Measurements from ENCODE around the gene AFM. TPM values are rescaled to one million over a fixed set of nuclear protein-coding genes. Genes with fewer than 3 reads are reported as not detected.

AFM gene
- not detected in 2 replicates for total RNA-seq (2014; rRNA removed; shearing (Covaris generic))
- total RNA-seq (2022): not detected in 2 replicates
- not detected for Bru-seq, nascent RNA
- BruChase-seq, experiment 1, labeled RNA remaining after a 6-hour chase: not detected
- BruChase-seq, experiment 2, labeled RNA remaining after a 2-hour chase: not detected
- long read RNA-seq: 0 reads

GRCh38 chr4:73481358-73481757 lies at the start of gene AFM:
AFM (plus strand) TSS chr4:73481745; CDS start chr4:73481776, 31 bp downstream.
- intact Hi-C loops (cut with micrococcal nuclease; ENCODE audit: unreplicated experiment): no loop called here
- H3K4me1 ChIP-seq (ENCODE audit: insufficient read depth, low read length, poor library complexity, severe bottlenecking): no peaks in the 10 kb centered on the region
- no peaks in the 10 kb centered on the region for H3K79me2 ChIP-seq (ENCODE audit: insufficient read depth, low read depth, low read length)
- no peaks in the 10 kb centered on the region for H3K9me2 ChIP-seq (ENCODE audit: insufficient read depth, low read length)
- no peaks in the 10 kb centered on the region for H3K36me3 ChIP-seq (ENCODE audit: insufficient read depth, low read length)
- H4K20me1 ChIP-seq (ENCODE audit: insufficient read depth, low read length): no peaks in the 10 kb centered on the region
- DNase-seq (ENCODE audit: low spot score): no peak
- H2AFZ ChIP-seq (ENCODE audit: low read length): no peak within 1 kb of the TSS
- no peaks in the 10 kb centered on the region for H3K9me3 ChIP-seq (ENCODE audit: low read length)
- no TSS peak for BruUV-seq (replicated peaks)
- H3K27ac ChIP-seq (ENCODE audit: low read depth, low read length, poor library complexity, severe bottlenecking): no peak within 1 kb of the TSS
- no peak for TF ChIP-seq CTCF (conservative IDR thresholded peaks at IDR 0.05; ENCODE audit: low read length)
- TF ChIP-seq EZH2phosphoT487 (IDR thresholded peaks at IDR 0.05; ENCODE audit: borderline replicate concordance, low read depth, low read length): no peak
- ChIA-PET POLR2A (no interaction called here), CTCF (ENCODE audit: unreplicated experiment) (no interaction called here)
- H3K4me3 ChIP-seq (ENCODE audit: low read depth, low read length, poor library complexity, severe bottlenecking): no peak within 1 kb of the TSS
- no peak within 1 kb of the TSS for H3K4me2 ChIP-seq (ENCODE audit: low read length)

- Histone ChIP-seq H2AFZ (ENCODE audit: low read length) (no peak overlapping the region), H3K9me2 (ENCODE audit: insufficient read depth, low read length) (no peaks in the 10 kb centered on the region), H3K4me1 (ENCODE audit: insufficient read depth, low read length, poor library complexity, severe bottlenecking) (no peaks in the 10 kb centered on the region), H3K4me3 (ENCODE audit: low read depth, low read length, poor library complexity, severe bottlenecking) (no peak overlapping the region), H3K79me2 (ENCODE audit: insufficient read depth, low read depth, low read length) (no peaks in the 10 kb centered on the region), H4K20me1 (ENCODE audit: insufficient read depth, low read length) (no peaks in the 10 kb centered on the region), H3K36me3 (ENCODE audit: insufficient read depth, low read length) (no peaks in the 10 kb centered on the region), H3K9me3 (ENCODE audit: low read length) (no peaks in the 10 kb centered on the region), H3K4me2 (ENCODE audit: low read length) (no peak overlapping the region), H3K27ac (ENCODE audit: low read depth, low read length, poor library complexity, severe bottlenecking) (no peak overlapping the region)
- TF ChIP-seq EZH2phosphoT487 (IDR thresholded peaks at IDR 0.05; ENCODE audit: borderline replicate concordance, low read depth, low read length): no peak
- no peak for TF ChIP-seq CTCF (conservative IDR thresholded peaks at IDR 0.05; ENCODE audit: low read length)
- intact Hi-C loops (cut with micrococcal nuclease; ENCODE audit: unreplicated experiment): no loop called here
- CTCF ChIA-PET (ENCODE audit: unreplicated experiment): no interaction called here
- DNase-seq (ENCODE audit: low spot score): no peak
- BruUV-seq (replicated peaks): no TSS peak
- POLR2A ChIA-PET: no interaction called here
Observed at GRCh38 chr4:73431813-73432168, 49.8 kb upstream of the AFM start.

GRCh38 chr4:73432169-73433000 lies 49.2 kb upstream of the AFM start:
- DNase-seq (ENCODE audit: low spot score): no peak
- POLR2A ChIA-PET: interaction anchor here (0.5 to 1.1 kb wide), 2 partner anchors 221 to 266 kb away, joined by 4 read pairs; no protein-coding TSS in a partner anchor

More at GRCh38 chr4:73432169-73433000, 49.2 kb upstream of the AFM start:
- Histone ChIP-seq H3K36me3 (ENCODE audit: insufficient read depth, low read length) (no peaks in the 10 kb centered on the region), H2AFZ (ENCODE audit: low read length) (no peak overlapping the region), H3K79me2 (ENCODE audit: insufficient read depth, low read depth, low read length) (no peaks in the 10 kb centered on the region), H3K9me3 (ENCODE audit: low read length) (no peaks in the 10 kb centered on the region), H3K4me3 (ENCODE audit: low read depth, low read length, poor library complexity, severe bottlenecking) (no peak overlapping the region), H3K27ac (ENCODE audit: low read depth, low read length, poor library complexity, severe bottlenecking) (no peak overlapping the region), H3K9me2 (ENCODE audit: insufficient read depth, low read length) (no peaks in the 10 kb centered on the region), H3K4me2 (ENCODE audit: low read length) (no peak overlapping the region), H4K20me1 (ENCODE audit: insufficient read depth, low read length) (no peaks in the 10 kb centered on the region), H3K4me1 (ENCODE audit: insufficient read depth, low read length, poor library complexity, severe bottlenecking) (no peaks in the 10 kb centered on the region)
- intact Hi-C loops (cut with micrococcal nuclease; ENCODE audit: unreplicated experiment): no loop called here
- CTCF ChIA-PET (ENCODE audit: unreplicated experiment): no interaction called here
- TF ChIP-seq CTCF (conservative IDR thresholded peaks at IDR 0.05; ENCODE audit: low read length): no peak
- TF ChIP-seq EZH2phosphoT487 (IDR thresholded peaks at IDR 0.05; ENCODE audit: borderline replicate concordance, low read depth, low read length): no peak
- no TSS peak for BruUV-seq (replicated peaks)
